Ovary (tissue), 3 donors: ENCODE measurements around the gene MEF2C.

Source experiments
- CTCF ChIP-seq, 3 donors: fragments of 450-650 bp in 2 of 3; fragments of 200-600 bp in 1 of 3; IDR thresholded peaks; one replicate each; pipeline versions ENCODE4 v1.5.1 to v1.8.0; 2016 to 2022; ENCODE audit warnings: antibody characterized with exemption in 3 of 3, mild to moderate bottlenecking in 1 of 3
- POLR2A ChIP-seq: fragments of 450-650 bp; IDR thresholded peaks from one replicate; pipeline ENCODE4 v1.6.1; 2017; ENCODE audit warnings: antibody characterized with exemption, mild to moderate bottlenecking, moderate library complexity
- donor health status: DM: no; HTN: no; CAD: no.

GRCh38 chr5:88761939-88762338, 121.0 kb downstream of the MEF2C start:
- TF ChIP-seq CTCF (IDR thresholded peaks at IDR 0.05) (no peak), POLR2A (no peak)
